MM.1S (cell line): ENCODE data around the gene LTBP3.

ENCODE experiments used
- DNase-seq: peaks from one replicate; pipeline ENCODE4 v3.0.0-alpha.2; 2015
- H2AFZ ChIP-seq: fragments of 300-600 bp; sonication (generic); 2 replicates; pipeline ENCODE4 v1.6.0; 2016; ENCODE audit warnings: antibody characterized with exemption, low read length
- H3F3A ChIP-seq: fragments of 300-600 bp; sonication (generic); 2 replicates; pipeline ENCODE4 v1.6.1; 2016; ENCODE audit warnings: mild to moderate bottlenecking, antibody characterized with exemption, low read length, moderate library complexity, mixed read lengths; ENCODE audit not compliant: insufficient read depth
- H3K27ac ChIP-seq: fragments of 300-600 bp; sonication (generic); 2 replicates; pipeline ENCODE4 v1.5.1; 2016; ENCODE audit warnings: mild to moderate bottlenecking, low read length
- H3K27me3 ChIP-seq: fragments of 300-600 bp; sonication (generic); replicated peaks from 2 replicates; pipeline ENCODE4 v1.6.0; 2016; ENCODE audit warnings: low read length; ENCODE audit not compliant: insufficient read depth
- H3K36me3 ChIP-seq: fragments of 300-600 bp; sonication (generic); replicated peaks from 2 replicates; pipeline ENCODE4 v1.6.1; 2016; ENCODE audit warnings: mild to moderate bottlenecking, low read length, mixed read lengths; ENCODE audit not compliant: insufficient read depth
- H3K4me1 ChIP-seq: fragments of 300-600 bp; sonication (generic); 2 replicates; pipeline ENCODE4 v1.6.1; 2016; ENCODE audit warnings: low read length, mixed read lengths
- H3K4me2 ChIP-seq: fragments of 300-600 bp; sonication (generic); 2 replicates; pipeline ENCODE4 v1.6.0; 2016; ENCODE audit warnings: low read depth, low read length
- H3K4me3 ChIP-seq: fragments of 300-600 bp; sonication (generic); 2 replicates; pipeline ENCODE4 v1.5.1; 2016; ENCODE audit warnings: low read length, mixed read lengths
- H3K79me2 ChIP-seq: fragments of 300-600 bp; sonication (generic); 2 replicates; pipeline ENCODE4 v1.6.1; 2016; ENCODE audit warnings: mixed run types, low read length, mixed read lengths
- H3K9ac ChIP-seq: fragments of 300-600 bp; sonication (generic); 2 replicates; pipeline ENCODE4 v1.6.1; 2016; ENCODE audit warnings: low read length, mixed read lengths
- H3K9me2 ChIP-seq: fragments of 300-600 bp; sonication (generic); replicated peaks from 2 replicates; pipeline ENCODE4 v1.6.1; 2016; ENCODE audit warnings: mild to moderate bottlenecking, low read length, mixed read lengths; ENCODE audit not compliant: insufficient read depth
- H3K9me3 ChIP-seq: fragments of 300-600 bp; sonication (generic); replicated peaks from 2 replicates; pipeline ENCODE4 v1.6.1; 2016; ENCODE audit warnings: mild to moderate bottlenecking, low read length, mixed read lengths; ENCODE audit not compliant: insufficient read depth
- H4K20me1 ChIP-seq: fragments of 300-600 bp; sonication (generic); 2 replicates; pipeline ENCODE4 v1.6.1; 2016; ENCODE audit warnings: mild to moderate bottlenecking, low read length, moderate library complexity, mixed read lengths; ENCODE audit not compliant: insufficient read depth
- EZH2 ChIP-seq: fragments of 300-600 bp; sonication (generic); optimal IDR thresholded peaks from 2 replicates; pipeline ENCODE3; 2017; ENCODE audit warnings: low read depth, mild to moderate bottlenecking, antibody characterized with exemption, low read length, mixed read lengths
- EZH2phosphoT487 ChIP-seq: fragments of 300-600 bp; sonication (generic); IDR thresholded peaks from 2 replicates; pipeline ENCODE4 v1.6.1; 2018; ENCODE audit warnings: antibody characterized with exemption, low read length
- TF ChIP-seq, protein P1 (sequence below): fragments of 300-600 bp; sonication (generic); IDR thresholded peaks from 2 replicates; pipeline ENCODE4 v1.5.1; 2016; ENCODE audit warnings: antibody characterized with exemption, low read length, mixed read lengths

The LTBP3 gene

GRCh38 chr11:65498727-65498976 is 59.5 kb downstream of the LTBP3 start:
- H4K20me1 ChIP-seq, result peaks cover 45% of the 10 kb centered on the region
- H3K27ac ChIP-seq, result peak overlapping the region; percentile 94
- TF ChIP-seq, protein P1, sequence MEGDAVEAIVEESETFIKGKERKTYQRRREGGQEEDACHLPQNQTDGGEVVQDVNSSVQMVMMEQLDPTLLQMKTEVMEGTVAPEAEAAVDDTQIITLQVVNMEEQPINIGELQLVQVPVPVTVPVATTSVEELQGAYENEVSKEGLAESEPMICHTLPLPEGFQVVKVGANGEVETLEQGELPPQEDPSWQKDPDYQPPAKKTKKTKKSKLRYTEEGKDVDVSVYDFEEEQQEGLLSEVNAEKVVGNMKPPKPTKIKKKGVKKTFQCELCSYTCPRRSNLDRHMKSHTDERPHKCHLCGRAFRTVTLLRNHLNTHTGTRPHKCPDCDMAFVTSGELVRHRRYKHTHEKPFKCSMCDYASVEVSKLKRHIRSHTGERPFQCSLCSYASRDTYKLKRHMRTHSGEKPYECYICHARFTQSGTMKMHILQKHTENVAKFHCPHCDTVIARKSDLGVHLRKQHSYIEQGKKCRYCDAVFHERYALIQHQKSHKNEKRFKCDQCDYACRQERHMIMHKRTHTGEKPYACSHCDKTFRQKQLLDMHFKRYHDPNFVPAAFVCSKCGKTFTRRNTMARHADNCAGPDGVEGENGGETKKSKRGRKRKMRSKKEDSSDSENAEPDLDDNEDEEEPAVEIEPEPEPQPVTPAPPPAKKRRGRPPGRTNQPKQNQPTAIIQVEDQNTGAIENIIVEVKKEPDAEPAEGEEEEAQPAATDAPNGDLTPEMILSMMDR, result no peak
- TF ChIP-seq EZH2 (no peak), EZH2phosphoT487 (no peak)
- H3K9me3 ChIP-seq, result no peaks in the 10 kb centered on the region
- H3K4me2 ChIP-seq, result peak overlapping the region; percentile 83
- H3K79me2 ChIP-seq, result peaks cover 73% of the 10 kb centered on the region
- no peaks in the 10 kb centered on the region for H3K9me2 ChIP-seq
- H3K4me1 ChIP-seq, result peaks cover 22% of the 10 kb centered on the region
- H3K27me3 ChIP-seq, result no peaks in the 10 kb centered on the region
- H2AFZ ChIP-seq, result no peak overlapping the region
- H3K36me3 ChIP-seq, result peaks cover 29% of the 10 kb centered on the region
- H3F3A ChIP-seq, result peaks cover 78% of the 10 kb centered on the region
- peak overlapping the region; percentile 86 for H3K4me3 ChIP-seq
- DNase-seq, result no peak
- H3K9ac ChIP-seq, result peak overlapping the region; percentile 100

- Histone ChIP-seq H3K79me2 (peaks cover 68% of the 10 kb centered on the region), H3F3A (peaks cover 73% of the 10 kb centered on the region), H3K9me3 (no peaks in the 10 kb centered on the region), H3K9ac (peak overlapping the region; percentile 100), H3K4me1 (peaks cover 22% of the 10 kb centered on the region), H3K4me2 (peak overlapping the region; percentile 83), H3K36me3 (peaks cover 26% of the 10 kb centered on the region), H4K20me1 (peaks cover 40% of the 10 kb centered on the region), H3K9me2 (no peaks in the 10 kb centered on the region), H3K27ac (peak overlapping the region; percentile 94), H3K4me3 (peak overlapping the region; percentile 86), H2AFZ (no peak overlapping the region), H3K27me3 (no peaks in the 10 kb centered on the region)
- DNase-seq, result peak; percentile 70
- TF ChIP-seq EZH2 (no peak), EZH2phosphoT487 (no peak)
- TF ChIP-seq, protein P1, result no peak
Measured at GRCh38 chr11:65498042-65498726, 60.0 kb downstream of the LTBP3 start.

DNA sequence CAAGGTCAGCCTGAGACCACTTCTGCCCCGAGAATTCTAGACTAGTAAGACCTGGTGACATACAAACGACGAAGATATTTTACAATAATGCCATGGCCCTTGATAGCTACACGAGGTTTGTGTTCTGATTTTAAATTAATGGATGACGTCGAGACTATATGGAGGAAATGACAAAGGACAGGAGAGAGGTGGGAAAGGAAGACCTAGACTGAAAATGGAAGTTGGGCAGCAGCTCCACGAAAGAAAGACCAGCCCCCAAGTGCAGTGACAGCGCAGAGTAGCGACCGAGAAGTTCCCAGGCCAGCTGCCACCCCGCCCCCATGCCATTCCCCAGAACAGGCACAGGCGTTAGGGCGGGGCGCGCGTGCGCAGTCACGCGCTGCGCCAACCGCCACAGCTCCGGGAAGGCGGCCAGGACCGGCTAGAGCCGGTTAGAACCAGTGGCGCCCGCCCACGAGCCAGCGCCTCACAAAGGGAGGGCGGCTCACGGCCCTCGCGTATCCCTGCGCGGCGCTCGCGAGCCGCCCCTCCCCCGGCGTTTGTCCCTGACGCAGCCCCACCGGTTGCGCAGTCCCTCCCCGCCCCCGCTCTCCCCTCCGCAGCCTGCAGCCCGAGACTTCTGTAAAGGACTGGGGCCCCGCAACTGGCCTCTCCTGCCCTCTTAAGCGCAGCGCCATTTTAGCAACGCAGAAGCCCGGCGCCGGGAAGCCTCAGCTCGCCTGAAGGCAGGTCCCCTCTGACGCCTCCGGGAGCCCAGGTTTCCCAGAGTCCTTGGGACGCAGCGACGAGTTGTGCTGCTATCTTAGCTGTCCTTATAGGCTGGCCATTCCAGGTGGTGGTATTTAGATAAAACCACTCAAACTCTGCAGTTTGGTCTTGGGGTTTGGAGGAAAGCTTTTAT is 60.8 kb downstream of the LTBP3 start:
- Histone ChIP-seq H3K4me1 (peaks cover 22% of the 10 kb centered on the region), H3K9me2 (no peaks in the 10 kb centered on the region), H3F3A (peaks cover 65% of the 10 kb centered on the region), H3K27me3 (no peaks in the 10 kb centered on the region), H3K36me3 (peaks cover 19% of the 10 kb centered on the region; the same call in 1 of the 2 replicates), H3K9ac (peak overlapping the region; percentile 100), H4K20me1 (peaks cover 32% of the 10 kb centered on the region), H3K4me3 (peak overlapping the region; percentile 86), H3K9me3 (no peaks in the 10 kb centered on the region), H3K4me2 (peak overlapping the region; percentile 95), H3K27ac (peak overlapping the region; percentile 94), H2AFZ (no peak overlapping the region), H3K79me2 (peaks cover 60% of the 10 kb centered on the region)
- TF ChIP-seq, protein P1, result no peak
- TF ChIP-seq EZH2 (no peak), EZH2phosphoT487 (no peak)
- DNase-seq, result peak; percentile 99
